H1 (cell line): Measurements from ENCODE around the gene KCTD15. TPM values are rescaled to one million over a fixed set of nuclear protein-coding genes. Genes with fewer than 3 reads are reported as not detected.

Experiments used
- CEBPB ChIP-seq: IDR thresholded peaks from 2 replicates; pipeline ENCODE4 v1.6.1; 2012; ENCODE audit warnings: low read depth, low read length
- CHD7 ChIP-seq: fragments of 300-600 bp; sonication (generic); IDR thresholded peaks from 2 replicates; pipeline ENCODE4 v1.7.1; 2012; ENCODE audit warnings: low read length, moderate library complexity, mild to moderate bottlenecking, inconsistent platforms; ENCODE audit not compliant: insufficient replicate concordance
- POLR2A ChIP-seq, 2 experiments: IDR thresholded peaks; 1 replicate in 1 of 2; 2 replicates in 1 of 2; pipeline ENCODE4 v1.6.1; 2011; ENCODE audit warnings: low read depth in 2 of 2, low read length in 2 of 2, mild to moderate bottlenecking in 2 of 2; ENCODE audit errors: control extremely low read depth in 1 of 2
- SIX5 ChIP-seq: IDR thresholded peaks from 2 replicates; pipeline ENCODE4 v1.6.1; 2011; ENCODE audit warnings: mild to moderate bottlenecking, low read depth, low read length
- polyA plus RNA-seq, 7 experiments: library from polyadenylated mRNA; depleted of rRNA in 3 of 7; stranded (reverse) in 5 of 7; unstranded in 2 of 7; fragments of >200 nt in 5 of 7; fragments of 200-250 nt in 2 of 7; gene quantifications; 1 replicate in 5 of 7; 2 replicates in 1 of 7; 4 replicates in 1 of 7; pipeline versions ENCODE4 v1.2.1 to v1.2.3, GENCODE V29; 2011 to 2013; ENCODE audit warnings: missing spikeins in 2 of 7, mixed read lengths in 2 of 7
- total RNA-seq: library from RNA; stranded (reverse); fragmentation: NEBNext Ultra II Directional; extraction: Animal tissue kit (Norgen Biotek cat#: 25700); gene quantifications from 2 replicates; pipeline ENCODE4 v1.2.1, GENCODE V29; 2021

The KCTD15 gene
- total and polyA plus RNA-seq, 2 of the 8 experiments (the other 6 are each of a cell fraction or from before 2014, with no cell fraction given), result 25.1 to 27.0 TPM

- TF ChIP-seq CHD7 (no peak), CEBPB (no peak), POLR2A (IDR thresholded peaks at IDR 0.05; ENCODE audit: control extremely low read depth in 1 of 2, low read depth in 2 of 2, low read length in 2 of 2) (no peak), SIX5 (no peak)
Observed at GRCh38 chr19:33821871-33822270, 25.2 kb downstream of the KCTD15 start (continued).
